Thyroid gland (tissue), 4 donors: ENCODE measurements around the gene NF1. TPM values are rescaled to one million over a fixed set of nuclear protein-coding genes. Genes with fewer than 3 reads are reported as not detected.
"Not testable (repeated sequence)": the region's sequence is repeated elsewhere in the genome, so short reads cannot be mapped to it uniquely, and the experiment has no call there.

Experiments used
- DNase-seq, 2 donors: peaks; one replicate each; pipeline ENCODE4 v3.0.0-alpha.2; 2019
- H3K27ac ChIP-seq, 3 donors: fragments of 200-600 bp; sonication (generic); 1 replicate in 2 of 3; 2 replicates in 1 of 3; pipeline ENCODE4 v1.5.1; 2016 to 2019; ENCODE audit warnings: mild to moderate bottlenecking in 1 of 3, moderate library complexity in 1 of 3
- H3K27me3 ChIP-seq: fragments of 200-600 bp; sonication (generic); one replicate; pipeline ENCODE4 v1.5.1; 2019
- H3K36me3 ChIP-seq, 2 donors: fragments of 200-600 bp; sonication (generic); one replicate each; pipeline ENCODE4 v1.5.1; 2016 to 2019
- H3K4me1 ChIP-seq, 2 donors: fragments of 200-600 bp; sonication (generic); one replicate each; pipeline ENCODE4 v1.5.1; 2017 to 2019
- H3K4me3 ChIP-seq, 3 donors: fragments of 200-600 bp; sonication (generic); replicated peaks in 1 of 3; 1 replicate in 2 of 3; 2 replicates in 1 of 3; pipeline ENCODE4 v1.5.1; 2016; ENCODE audit warnings: mild to moderate bottlenecking in 1 of 3
- H3K9me3 ChIP-seq: fragments of 200-600 bp; sonication (generic); one replicate; pipeline ENCODE4 v1.5.1; 2017
- CTCF ChIP-seq, 6 experiments: fragments of 200-600 bp in 3 of 6; fragments of 450-650 bp in 3 of 6; sonication (generic) in 3 of 6; IDR thresholded peaks; one replicate each; pipeline ENCODE4 v1.5.1; 2016 to 2019; ENCODE audit warnings: antibody characterized with exemption in 6 of 6, mild to moderate bottlenecking in 2 of 6, inconsistent platforms in 1 of 6, moderate library complexity in 1 of 6
- POLR2A ChIP-seq, 2 donors: fragments of 450-650 bp; IDR thresholded peaks; one replicate each; pipeline ENCODE4 v1.6.1; 2017; ENCODE audit warnings: antibody characterized with exemption in 2 of 2, mild to moderate bottlenecking in 2 of 2, moderate library complexity in 1 of 2
- WGBS, 2 donors: methylation state at CpG; one replicate each; pipeline ENCODE4 v1.1.5; 2017; 5-methylcytosine and 5-hydroxymethylcytosine counted together
- intact Hi-C: fragments of 100-400 bp; cut with DNase I; formaldehyde crosslinking; loops from one replicate; pipeline ENCODE4 v1.15.1; 2023
- total RNA-seq, 4 donors: library from RNA; depleted of rRNA; stranded (reverse); fragments of >200 nt; gene quantifications; one replicate each; pipeline ENCODE4 v1.2.3, GENCODE V29; 2016

NF1 gene
- total RNA-seq, 4 donors from 2014 or later: 102 to 208 (median 129) TPM

DNA sequence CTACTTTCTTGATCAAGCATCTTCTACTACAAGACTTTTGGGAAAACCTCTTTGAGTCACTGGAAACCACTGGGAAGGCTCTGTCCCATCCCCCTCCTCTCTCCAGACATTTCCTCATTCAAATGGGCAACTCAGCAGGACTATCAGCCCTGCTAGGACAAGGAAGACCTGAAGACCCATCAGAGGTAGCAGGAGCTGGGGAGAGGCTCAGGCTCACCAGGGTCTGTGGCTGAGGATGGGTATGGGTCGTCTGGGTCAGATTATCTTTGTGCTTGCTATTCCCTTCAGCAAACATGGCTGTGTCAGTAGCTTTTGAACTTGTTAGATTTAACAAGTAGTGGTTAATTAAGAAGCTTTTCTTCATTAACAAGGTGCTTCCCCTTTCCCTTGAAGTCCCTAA lies 15.0 kb upstream of the NF1 start:
- no peaks in the 10 kb centered on the region for H3K27me3 ChIP-seq
- no peaks in the 10 kb centered on the region for H3K36me3 ChIP-seq
- no peaks in the 10 kb centered on the region for H3K9me3 ChIP-seq
- no peaks in the 10 kb centered on the region for H3K4me1 ChIP-seq
- WGBS, 2 donors: 50 to 56% methylated on average over 1 of the region's 1 CpG
- H3K4me3 ChIP-seq: no peak overlapping the region
- TF ChIP-seq CTCF (IDR thresholded peaks at IDR 0.05) (no peak), POLR2A (IDR thresholded peaks at IDR 0.05) (no peak)
- DNase-seq: no peak
- no peak overlapping the region for H3K27ac ChIP-seq
- intact Hi-C loops: no loop called here

DNA sequence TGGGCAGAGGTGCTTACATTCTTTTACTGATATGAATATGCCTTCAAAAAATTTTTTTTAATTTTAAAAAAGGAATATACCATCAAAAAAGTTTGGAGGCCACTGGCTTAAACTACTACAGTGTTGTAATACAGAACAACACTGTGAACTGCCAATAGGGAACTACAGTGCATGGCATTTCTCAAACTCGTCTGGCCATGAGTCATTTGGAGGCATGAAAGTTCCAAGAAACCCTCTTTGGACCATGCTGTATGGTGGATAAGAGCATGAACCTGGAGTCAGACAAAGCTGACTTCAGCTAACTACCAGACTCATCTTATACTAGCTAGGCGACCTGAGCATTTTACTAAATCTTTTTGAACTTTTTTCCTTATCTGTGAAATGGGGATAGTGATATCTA lies 9.2 kb upstream of the NF1 start:
- DNase-seq: no peak
- Histone ChIP-seq H3K36me3 (no peaks in the 10 kb centered on the region), H3K27me3 (no peaks in the 10 kb centered on the region), H3K4me1 (no peaks in the 10 kb centered on the region), H3K4me3 (no peak overlapping the region), H3K9me3 (no peaks in the 10 kb centered on the region), H3K27ac (no peak overlapping the region)
- 78 to 91% methylated on average over 2 of the region's 2 CpGs for WGBS, 2 donors
- intact Hi-C loops: no loop called here
- TF ChIP-seq CTCF (IDR thresholded peaks at IDR 0.05): no peak
- TF ChIP-seq POLR2A (IDR thresholded peaks at IDR 0.05): no peak

DNA sequence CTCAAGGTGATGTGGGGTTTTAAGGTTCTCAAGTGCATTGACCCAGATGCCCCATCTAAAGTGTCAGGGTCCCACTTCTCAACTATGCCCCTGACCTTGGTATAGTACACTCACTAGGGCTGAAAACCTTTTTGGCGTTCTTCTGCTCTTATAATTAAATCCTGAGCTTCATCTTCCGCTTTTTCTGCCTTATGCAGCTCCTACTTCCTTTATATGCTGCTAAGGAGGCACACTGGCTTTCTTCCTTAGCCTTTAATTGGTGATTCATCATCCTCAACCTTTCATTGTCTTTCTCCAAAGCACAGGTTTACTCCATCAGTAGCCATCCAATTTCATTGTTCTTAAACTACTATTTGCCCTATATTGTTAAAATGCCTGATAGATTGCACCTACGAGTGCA lies 5.3 kb upstream of the NF1 start:
- no peak for DNase-seq
- H3K27ac ChIP-seq: no peak overlapping the region
- H3K4me3 ChIP-seq: no peak overlapping the region
- no peaks in the 10 kb centered on the region for H3K9me3 ChIP-seq
- H3K4me1 ChIP-seq: no peaks in the 10 kb centered on the region
- H3K27me3 ChIP-seq: no peaks in the 10 kb centered on the region
- TF ChIP-seq CTCF (IDR thresholded peaks at IDR 0.05) (no peak), POLR2A (IDR thresholded peaks at IDR 0.05) (no peak)
- 89 to 96% methylated on average over 3 of the region's 3 CpGs for WGBS, 2 donors
- intact Hi-C loops: no loop called here
- no peaks in the 10 kb centered on the region for H3K36me3 ChIP-seq

DNA sequence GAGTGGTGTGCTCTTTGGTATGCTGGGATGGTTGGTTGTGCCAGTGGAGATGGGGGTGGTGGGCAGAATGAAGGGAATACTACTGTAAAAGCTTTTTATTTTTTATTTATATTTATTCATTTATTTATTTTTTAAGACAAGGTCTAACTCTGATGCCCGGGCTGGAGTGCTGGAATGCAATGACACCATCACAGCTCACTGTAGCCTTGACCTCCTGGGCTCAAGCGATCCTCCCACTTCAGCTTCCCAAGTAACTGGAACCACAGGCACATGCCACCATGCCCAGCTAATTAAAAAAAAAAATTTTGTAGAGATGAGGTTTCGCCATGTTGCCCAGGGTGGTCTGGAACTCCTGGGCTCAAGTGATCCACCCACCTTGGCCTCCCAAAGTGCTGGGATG lies 4.1 kb upstream of the NF1 start:
- DNase-seq, H3K9me3 ChIP-seq, H3K27me3 ChIP-seq, H3K4me3 ChIP-seq, H3K27ac ChIP-seq, intact Hi-C loops, H3K4me1 ChIP-seq, H3K36me3 ChIP-seq: not testable (repeated sequence)
- 92 to 95% methylated on average over 3 of the region's 3 CpGs for WGBS, 2 donors

GRCh38 chr17:31092475-31093064 lies 2.2 kb upstream of the NF1 start:
- H3K9me3 ChIP-seq: no peaks in the 10 kb centered on the region
- H3K27me3 ChIP-seq: no peaks in the 10 kb centered on the region
- intact Hi-C loops: no loop called here
- WGBS, 2 donors: 85 to 94% methylated on average over 1 of the region's 1 CpG
- H3K27ac ChIP-seq: no peak overlapping the region
- H3K4me1 ChIP-seq: peaks cover 5 to 10% of the 10 kb centered on the region in 2 donors
- no peaks in the 10 kb centered on the region for H3K36me3 ChIP-seq
- H3K4me3 ChIP-seq: no peak overlapping the region
- DNase-seq: no peak
- TF ChIP-seq POLR2A (IDR thresholded peaks at IDR 0.05) (no peak), CTCF (IDR thresholded peaks at IDR 0.05) (no peak)
